Mesenteric fat pad (tissue), 1 donor: Measurements from ENCODE around the gene IRF4. TPM values are rescaled to one million over a fixed set of nuclear protein-coding genes. Genes with fewer than 3 reads are reported as not detected.
"Not testable (repeated sequence)": the region's sequence is repeated elsewhere in the genome, so short reads cannot be mapped to it uniquely, and the experiment has no call there.

Experiments used
- DNase-seq: peaks from one replicate; pipeline ENCODE4 v3.0.0-alpha.2; 2020; ENCODE audit warnings: low spot score
- total RNA-seq: library from RNA; stranded (reverse); fragmentation: NEBNext Ultra II Directional; extraction: Animal tissue kit (Norgen Biotek cat#: 25700); gene quantifications from one replicate; pipeline ENCODE4 v1.2.1, GENCODE V29; 2021
- donor health status: DM: yes; HTN: yes; CAD: no.

Gene IRF4
- total RNA-seq, 1 donor from 2014 or later, result 6.3 TPM

- no peak for DNase-seq
Measured at GRCh38 chr6:411402-412145, 20.0 kb downstream of the IRF4 start.

- no peak for DNase-seq
Measured at GRCh38 chr6:412146-412886, 20.8 kb downstream of the IRF4 start.

DNA sequence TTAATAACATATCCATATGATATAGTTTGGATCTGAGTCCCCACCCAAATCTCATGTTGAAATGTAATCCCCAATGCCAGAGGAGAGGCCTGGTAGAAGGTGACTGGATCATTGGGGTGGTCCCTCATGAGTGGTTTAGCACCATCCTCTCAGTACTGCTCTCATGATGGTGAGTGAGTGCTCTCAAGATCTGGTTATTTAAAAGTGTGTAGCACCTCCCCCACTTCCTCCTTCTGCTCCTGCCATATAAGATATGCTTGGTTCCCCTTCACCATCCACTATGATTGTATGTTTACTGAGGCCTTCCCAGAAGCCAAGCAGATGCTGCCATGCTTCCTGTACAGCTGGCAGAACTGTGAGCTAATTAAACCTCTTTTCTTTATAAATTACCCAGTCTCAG lies 22.9 kb downstream of the IRF4 start:
- DNase-seq, result no peak

- DNase-seq, result no peak
Measured at GRCh38 chr6:415087-415486, 23.5 kb downstream of the IRF4 start.

GRCh38 chr6:421211-421610 lies 29.7 kb downstream of the IRF4 start:
- DNase-seq, result no peak

DNA sequence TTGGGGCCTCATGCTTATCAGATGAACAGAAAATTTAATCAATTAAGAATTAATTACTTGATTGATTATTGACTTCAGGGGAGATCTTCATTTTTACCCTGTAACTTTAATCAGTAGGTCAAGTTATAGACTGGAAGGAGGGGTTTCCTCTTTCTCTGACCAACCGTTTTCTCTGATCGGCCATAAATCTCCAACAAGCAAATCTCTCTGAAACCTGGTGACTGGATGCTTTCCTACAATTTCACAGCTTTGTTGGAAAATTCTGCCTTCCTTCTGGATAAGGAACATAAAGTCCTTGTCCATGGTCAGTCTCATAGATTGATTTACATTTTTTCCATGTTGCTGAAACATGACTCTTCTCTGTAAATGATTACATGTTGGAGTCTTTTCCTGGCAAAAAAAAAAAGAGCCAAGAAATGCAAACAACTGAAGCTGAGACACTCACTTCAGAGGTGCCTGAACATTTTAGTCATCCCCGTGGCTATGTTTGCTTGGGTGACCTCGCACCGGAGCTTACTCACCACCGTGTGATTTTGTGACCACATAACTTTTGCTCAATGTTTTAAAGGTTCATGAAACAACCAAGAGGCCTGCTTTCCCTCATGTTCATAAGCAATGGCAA lies 31.0 kb downstream of the IRF4 start:
- no peak for DNase-seq

- DNase-seq, result no peak
Measured at GRCh38 chr6:423055-423798, 31.7 kb downstream of the IRF4 start.

DNA sequence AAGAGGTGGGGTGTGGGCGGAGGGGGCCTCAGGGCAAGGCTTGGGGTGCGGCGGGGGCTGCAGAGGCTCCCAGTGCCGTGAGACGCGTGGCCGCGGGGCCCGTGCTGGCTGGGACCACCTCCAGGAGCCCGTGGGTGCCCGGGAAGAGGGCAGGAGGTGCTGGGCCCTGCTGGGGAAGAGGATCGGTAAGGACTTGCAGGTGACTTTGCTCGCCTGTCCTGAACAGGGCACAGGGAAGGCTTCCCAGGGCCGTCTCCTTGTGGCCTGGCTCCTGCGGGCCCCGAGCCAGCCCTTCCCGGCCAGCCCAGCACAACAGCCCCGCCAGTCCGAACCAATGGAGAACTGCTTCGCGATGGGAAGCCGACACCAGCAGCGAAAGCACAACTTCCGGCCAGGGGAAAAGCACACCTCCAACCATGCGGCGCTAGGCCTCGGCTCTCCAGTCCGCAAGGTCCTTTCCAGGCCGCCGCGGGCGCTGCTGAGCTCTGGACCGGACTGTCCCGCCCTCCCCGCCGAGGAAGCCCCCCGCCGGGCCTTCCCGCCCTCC lies 32.3 kb downstream of the IRF4 start:
- DNase-seq, result no peak

- no peak for DNase-seq
Measured at GRCh38 chr6:424741-425417, 33.3 kb downstream of the IRF4 start.

- not testable (repeated sequence) for DNase-seq
Measured at GRCh38 chr6:425418-425788, 33.9 kb downstream of the IRF4 start.

- not testable (repeated sequence) for DNase-seq
Measured at GRCh38 chr6:426198-426738, 34.7 kb downstream of the IRF4 start.

- DNase-seq, result no peak
Measured at GRCh38 chr6:428047-428603, 36.6 kb downstream of the IRF4 start.

- no peak for DNase-seq
Measured at GRCh38 chr6:429515-430121, 38.1 kb downstream of the IRF4 start.

- DNase-seq, result no peak
Measured at GRCh38 chr6:431504-431903, 40.0 kb downstream of the IRF4 start.

DNA sequence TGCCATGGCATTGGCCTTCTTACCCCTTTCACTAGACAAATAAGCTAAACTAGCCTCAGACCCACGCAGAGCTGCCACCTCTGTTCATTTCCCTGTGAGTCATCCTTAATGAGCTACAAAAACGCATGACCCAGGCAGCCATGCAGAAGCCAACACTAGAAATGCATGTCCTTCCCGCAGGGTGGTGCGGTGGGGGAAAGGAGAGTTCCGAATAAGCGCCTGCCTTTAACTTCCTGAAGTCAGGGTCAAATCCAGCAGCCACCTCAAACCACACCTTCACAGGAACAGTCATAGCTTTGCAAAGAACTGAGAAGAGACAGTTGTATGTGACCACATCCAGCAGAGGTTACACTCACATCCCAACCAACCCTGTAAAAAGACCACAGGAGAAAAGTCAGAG lies 40.4 kb downstream of the IRF4 start:
- DNase-seq, result no peak

- no peak for DNase-seq
Measured at GRCh38 chr6:434051-434705, 42.6 kb downstream of the IRF4 start.

- no peak for DNase-seq
Measured at GRCh38 chr6:435441-436307, 44.1 kb downstream of the IRF4 start.
